Activated CD4-positive, CD25-positive, alpha-beta regulatory T cell (primary cell): Measurements from ENCODE around the gene NDP.

Experiments
- DNase-seq, 4 experiments: peaks; one replicate each; lab custom pipeline; 2025; lab: John Stamatoyannopoulos, UW

NDP gene

GRCh38 chrX:43973249-43974099, at the start of gene NDP:
Gene NDP (minus strand): TSS chrX:43973390. CDS start chrX:43958645, 14,745 bp downstream.
- DNase-seq, result no peak

DNA sequence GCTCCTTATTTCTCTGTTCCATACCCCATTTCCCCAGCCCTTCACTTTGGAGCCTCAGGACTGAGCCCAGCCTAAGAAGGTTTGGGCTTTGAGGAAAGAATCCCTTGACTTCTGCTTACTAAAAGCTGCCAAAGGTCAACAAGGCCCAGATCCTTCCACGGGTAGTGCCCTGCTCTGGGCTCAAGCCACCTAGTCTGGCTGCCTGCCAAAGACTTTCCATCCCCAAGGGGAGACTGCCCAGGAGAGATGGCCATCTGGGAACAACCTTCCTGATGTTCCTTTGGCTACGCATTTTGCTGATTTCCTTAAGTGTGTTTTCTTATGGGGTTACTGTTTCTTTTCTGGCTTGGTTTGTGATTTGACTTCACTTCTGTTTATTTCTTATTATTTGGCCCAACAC, 49.8 kb upstream of the NDP start:
- DNase-seq, result no peak

DNA sequence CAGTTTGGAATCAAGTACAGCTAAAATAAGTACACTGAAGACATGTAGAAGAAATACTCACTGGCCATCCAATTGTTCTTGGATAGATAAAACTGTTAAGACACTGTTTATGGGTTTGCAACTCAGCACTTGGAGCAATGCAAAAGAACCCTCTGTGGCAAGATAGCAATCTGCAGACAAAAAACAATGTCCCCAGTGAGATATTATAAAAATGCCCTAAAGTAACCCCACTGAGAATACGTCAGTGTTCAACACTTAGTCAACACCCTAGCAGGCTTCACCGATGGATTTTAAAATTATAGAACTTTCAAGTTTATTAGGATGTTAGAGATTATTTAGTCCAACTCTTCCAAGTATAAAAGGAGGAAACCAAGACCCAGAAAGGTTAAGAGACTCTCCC, 47.5 kb upstream of the NDP start:
- no peak for DNase-seq

GRCh38 chrX:44019911-44020310, 46.7 kb upstream of the NDP start:
- no peak for DNase-seq

- no peak for DNase-seq
Measured at GRCh38 chrX:44017676-44018075, 44.5 kb upstream of the NDP start.

GRCh38 chrX:44016906-44017305, 43.7 kb upstream of the NDP start:
- no peak for DNase-seq

- no peak for DNase-seq
Measured at GRCh38 chrX:44012484-44013096, 39.4 kb upstream of the NDP start.

- DNase-seq, result no peak
Measured at GRCh38 chrX:44011506-44011905, 38.3 kb upstream of the NDP start.

GRCh38 chrX:44010626-44011025, 37.4 kb upstream of the NDP start:
- DNase-seq, result no peak

GRCh38 chrX:44006081-44006480, 32.9 kb upstream of the NDP start:
- DNase-seq, result no peak

- DNase-seq, result no peak
Measured at GRCh38 chrX:44003975-44004374, 30.8 kb upstream of the NDP start.

GRCh38 chrX:44002567-44002966, 29.4 kb upstream of the NDP start:
- DNase-seq, result no peak

- no peak for DNase-seq
Measured at GRCh38 chrX:43998374-43998773, 25.2 kb upstream of the NDP start.

GRCh38 chrX:43996491-43996890, 23.3 kb upstream of the NDP start:
- DNase-seq, result no peak

GRCh38 chrX:43986083-43986482, 12.9 kb upstream of the NDP start:
- DNase-seq, result no peak

- DNase-seq, result no peak
Measured at GRCh38 chrX:43985511-43985910, 12.3 kb upstream of the NDP start.

GRCh38 chrX:43978226-43978625, 5.0 kb upstream of the NDP start:
- DNase-seq, result no peak

- DNase-seq, result no peak
Measured at GRCh38 chrX:43976205-43976604, 3.0 kb upstream of the NDP start.

DNA sequence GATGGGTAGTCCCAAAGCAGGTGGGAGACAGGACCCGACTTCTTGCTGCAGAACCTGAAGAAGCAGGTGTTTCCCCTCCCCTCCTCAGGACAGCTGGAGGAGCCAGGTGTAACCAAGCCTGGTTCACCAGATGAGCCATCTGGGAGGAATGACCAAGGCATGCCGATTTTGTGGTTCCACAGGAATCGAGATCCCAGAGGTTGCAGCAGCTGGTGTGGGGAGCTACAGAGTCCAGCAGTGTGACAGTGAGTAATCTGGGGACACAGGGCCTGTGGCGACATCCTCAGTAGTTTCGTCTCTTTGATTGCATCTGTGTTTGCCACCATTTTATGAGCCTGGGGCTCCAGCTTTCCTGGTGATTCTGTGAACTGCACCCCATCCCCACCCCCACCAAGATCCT, 2.6 kb upstream of the NDP start:
- no peak for DNase-seq

GRCh38 chrX:43974741-43975465, 1.7 kb upstream of the NDP start:
- no peak for DNase-seq

DNA sequence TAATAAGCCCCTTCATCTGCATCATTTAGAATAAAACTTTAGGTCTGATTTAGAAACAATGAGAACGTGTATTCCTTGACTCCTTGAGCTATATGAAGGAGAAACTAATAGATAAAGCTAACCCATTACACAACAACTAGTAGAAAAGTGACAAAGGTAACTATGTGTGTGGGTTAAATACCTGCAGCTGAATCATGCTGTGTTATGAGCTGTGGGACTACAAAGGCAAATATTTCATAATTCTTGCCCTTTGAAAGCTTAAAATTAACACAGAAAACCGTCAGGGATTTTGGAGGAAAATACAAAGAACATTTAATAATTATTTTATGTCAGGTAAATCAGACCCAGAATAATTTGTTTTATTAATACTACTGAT, 898 bp upstream of the NDP start:
- DNase-seq, result no peak

- DNase-seq, result no peak
Measured at GRCh38 chrX:43971966-43972961, 926 bp downstream of the NDP start.
